GM21786 (cell line): Measurements from ENCODE around the gene RNF125.

Source experiments
- ATAC-seq: cut with Tn5 transposase; IDR thresholded peaks from one replicate; pipeline ENCODE4 v1.9.1; 2021; ENCODE audit not compliant: unreplicated experiment

The RNF125 gene

DNA sequence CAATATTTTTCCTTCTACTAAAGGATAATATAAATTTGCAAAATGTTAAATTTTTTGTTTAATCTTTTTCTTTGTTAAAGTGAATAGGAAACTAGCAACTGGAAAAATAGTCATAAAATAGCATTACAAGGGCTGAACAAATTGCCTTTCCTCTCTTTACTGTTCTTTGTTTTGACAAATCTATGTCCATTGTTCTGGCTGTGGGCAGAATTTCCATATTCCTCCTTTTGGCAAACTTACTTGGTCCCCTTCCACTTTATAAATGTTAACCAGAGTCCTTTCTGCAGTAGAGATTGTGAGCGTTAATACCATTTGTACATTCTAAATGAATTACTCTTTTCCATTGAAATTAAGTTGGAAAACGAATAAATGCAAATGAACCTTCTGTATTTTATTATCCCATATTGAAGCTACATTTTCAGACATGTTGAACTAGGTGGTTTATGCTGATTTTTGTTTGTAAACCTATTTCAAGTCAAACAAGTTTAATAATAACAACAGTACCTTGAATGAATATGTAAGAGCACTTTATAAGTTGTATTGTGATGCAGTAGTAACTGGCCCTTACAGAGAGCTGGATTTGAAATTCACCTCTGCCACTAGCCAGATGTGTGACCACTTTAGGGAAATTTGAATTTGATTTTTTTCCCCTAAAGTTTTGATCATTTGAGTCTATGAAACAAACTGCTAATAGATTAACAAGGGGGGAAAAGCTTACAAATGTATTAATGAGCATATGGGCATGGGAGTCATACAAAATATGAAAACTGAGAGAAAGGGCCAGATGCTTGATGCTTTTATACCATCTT, 3.3 kb downstream of the RNF125 start:
- no peak for ATAC-seq

DNA sequence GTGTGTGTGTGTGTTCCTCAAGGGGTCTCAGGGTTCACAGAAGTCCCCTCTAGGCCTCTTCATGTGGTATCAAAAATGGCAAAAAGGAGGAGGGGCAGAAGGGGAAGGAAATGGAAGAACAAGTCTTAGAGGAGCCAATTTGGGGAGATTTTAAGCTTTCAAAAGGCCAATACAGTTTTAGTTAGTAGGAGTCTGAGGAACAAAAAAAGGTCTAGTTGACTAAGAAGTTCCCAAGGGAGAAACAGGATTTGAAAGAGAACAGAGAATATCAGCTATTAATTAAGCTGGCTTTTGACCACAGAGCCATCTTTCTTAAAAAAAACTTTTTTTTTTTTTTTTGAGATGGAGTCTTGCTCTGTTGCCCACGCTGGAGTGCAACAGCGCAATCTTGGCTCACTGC, 7.1 kb downstream of the RNF125 start:
- ATAC-seq = no peak

DNA sequence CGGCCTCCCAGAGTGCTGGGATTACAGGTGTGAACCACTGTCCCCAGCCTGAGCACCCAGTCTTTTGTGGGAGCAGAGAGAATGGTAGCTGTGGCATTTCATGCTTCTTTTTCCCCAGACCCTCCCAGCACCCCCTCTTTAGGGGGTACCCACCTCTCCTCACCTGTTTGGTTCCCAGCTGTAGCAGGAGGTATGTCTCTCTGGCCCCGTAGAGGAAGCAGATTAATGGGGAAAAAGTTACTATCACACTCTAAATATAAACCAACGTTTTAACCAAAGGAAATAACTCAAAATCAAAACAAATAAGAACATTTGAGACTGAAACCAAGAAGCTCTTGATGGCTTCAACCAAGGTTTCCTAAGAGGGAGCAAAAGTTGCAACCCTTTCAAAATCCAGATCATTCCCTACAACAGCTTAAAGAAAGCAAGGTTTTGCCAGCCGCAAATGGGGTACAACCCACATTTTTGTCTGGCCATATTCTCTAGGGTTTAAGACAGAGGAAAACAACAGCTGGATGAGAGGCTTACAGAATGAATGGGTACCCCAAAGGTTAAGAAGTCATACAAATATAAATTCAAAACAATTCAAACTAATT, 8.0 kb downstream of the RNF125 start:
- no peak for ATAC-seq

DNA sequence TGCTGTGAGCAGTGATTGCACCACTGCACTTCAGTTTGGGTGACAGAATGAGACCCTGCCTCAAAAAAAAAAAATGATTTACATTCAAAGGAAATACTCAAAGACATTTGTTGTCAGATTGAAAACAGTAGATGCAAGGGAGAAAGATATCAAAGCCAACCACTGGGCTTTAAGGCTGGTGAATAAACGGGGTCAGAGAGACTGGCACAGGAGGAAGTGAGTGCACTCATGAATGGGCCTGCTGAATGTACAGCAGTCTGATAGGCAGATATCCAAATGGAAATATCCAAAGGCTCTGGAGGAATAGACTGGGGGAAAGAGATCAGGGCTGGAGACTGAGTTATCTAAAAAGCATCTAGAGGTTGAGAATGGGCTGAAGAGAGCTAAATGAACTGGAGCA, 10.9 kb downstream of the RNF125 start:
- ATAC-seq = no peak

DNA sequence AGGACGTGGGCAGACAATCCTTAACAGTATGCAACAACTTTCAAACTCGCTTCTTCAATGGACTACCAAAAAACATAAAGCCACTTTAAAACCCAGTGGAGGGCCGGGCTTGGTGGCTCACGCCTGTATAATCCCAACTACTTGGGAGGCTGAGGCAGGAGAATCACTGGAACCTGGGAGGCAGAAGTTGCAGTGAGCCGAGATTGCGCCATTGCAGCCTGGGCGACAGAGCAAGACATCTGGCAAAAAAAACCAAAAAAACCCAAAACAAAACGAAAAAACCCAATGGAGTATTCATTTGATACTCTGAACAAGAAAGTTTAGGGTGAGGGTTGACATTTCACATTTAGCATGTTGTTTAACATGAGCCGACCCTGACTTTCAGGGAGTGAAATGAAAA, 14.0 kb downstream of the RNF125 start:
- no peak for ATAC-seq

DNA sequence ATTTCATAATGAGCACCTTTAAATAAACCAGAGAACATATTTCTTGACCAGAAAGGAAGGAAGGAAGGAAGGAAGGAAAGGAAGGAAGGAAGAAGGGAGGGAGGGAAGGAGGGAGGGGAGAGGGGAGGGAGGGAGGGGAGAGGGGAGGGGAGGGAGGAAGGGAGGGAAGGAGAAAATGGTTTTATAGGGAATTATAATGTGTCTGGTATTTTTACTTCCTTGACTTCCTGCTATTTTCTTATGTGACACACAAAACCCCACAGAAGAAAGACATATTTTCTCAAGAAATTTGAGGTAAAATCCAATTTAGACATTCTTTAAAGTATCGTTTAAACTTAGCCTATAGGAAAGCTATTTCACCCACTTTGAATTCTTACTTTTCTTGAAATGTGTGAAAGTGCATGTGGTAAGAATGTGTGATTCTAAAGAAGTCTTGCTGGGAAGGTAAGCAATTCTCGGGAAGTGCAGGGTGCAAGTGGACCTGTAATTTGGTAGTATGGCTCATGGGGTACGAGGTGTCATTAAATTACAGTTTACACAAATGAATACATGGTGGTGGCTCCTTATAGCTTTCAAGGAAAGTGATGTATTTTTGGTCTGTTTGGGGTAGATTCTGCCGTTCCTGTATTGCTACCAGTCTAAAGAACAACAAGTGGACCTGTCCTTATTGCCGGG, 18.0 kb downstream of the RNF125 start:
- no peak for ATAC-seq

DNA sequence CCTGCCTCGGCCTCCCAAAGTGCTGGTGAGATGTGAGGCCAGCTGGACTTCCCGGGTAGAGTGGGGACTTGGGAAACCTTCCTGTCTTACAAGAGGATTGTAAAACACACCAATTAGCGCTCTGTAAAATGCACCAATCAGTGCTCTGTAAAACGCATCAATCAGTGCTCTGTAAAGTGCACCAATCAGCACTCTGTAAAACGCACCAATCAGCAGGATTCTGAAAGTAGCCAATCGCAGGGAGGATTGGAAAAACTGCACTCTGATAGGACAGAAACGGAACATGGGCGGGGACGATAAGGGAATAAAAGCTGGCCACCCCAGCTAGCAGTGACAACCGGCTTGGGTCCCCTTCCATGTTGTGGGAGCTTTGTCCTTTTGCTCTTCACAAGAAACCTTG, 19.0 kb downstream of the RNF125 start:
- no peak for ATAC-seq

DNA sequence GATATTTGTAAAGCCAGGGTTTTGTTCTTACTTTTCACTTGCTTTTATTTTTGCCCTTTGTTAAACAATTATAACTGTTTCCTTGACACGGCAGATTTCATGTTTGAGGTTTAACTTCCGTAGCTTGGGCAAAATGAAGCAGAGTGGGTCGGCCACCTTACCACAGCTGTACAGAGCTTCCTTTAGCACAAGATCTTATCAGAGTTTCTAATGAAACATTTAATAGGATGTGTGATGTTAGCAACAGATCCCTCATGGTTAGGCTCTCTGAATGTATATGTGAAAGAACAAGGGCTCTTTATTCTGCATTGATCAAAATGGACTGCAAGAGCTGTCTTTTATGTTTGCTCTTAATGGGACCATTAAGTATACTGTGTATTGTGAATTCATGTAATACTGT, 22.3 kb downstream of the RNF125 start:
- ATAC-seq = peak; percentile 75

DNA sequence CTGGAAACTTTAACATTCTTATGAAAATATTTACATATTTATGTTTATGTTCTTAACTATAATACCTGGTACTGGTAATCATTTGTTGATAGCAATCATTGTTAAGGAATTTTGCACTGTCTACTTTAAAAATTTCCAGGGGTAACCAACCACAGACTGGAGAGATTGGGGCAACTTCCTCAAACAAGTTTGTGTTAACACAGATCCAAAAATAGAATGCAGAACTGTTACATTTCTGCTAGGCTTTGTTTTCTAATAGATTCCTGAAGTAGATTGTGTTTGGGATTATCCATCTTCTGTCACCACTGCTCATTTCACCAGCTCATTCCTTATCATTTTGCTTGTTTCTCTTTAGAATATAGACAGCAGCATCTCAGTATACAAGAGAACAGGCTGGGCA, 23.7 kb downstream of the RNF125 start:
- ATAC-seq = no peak

DNA sequence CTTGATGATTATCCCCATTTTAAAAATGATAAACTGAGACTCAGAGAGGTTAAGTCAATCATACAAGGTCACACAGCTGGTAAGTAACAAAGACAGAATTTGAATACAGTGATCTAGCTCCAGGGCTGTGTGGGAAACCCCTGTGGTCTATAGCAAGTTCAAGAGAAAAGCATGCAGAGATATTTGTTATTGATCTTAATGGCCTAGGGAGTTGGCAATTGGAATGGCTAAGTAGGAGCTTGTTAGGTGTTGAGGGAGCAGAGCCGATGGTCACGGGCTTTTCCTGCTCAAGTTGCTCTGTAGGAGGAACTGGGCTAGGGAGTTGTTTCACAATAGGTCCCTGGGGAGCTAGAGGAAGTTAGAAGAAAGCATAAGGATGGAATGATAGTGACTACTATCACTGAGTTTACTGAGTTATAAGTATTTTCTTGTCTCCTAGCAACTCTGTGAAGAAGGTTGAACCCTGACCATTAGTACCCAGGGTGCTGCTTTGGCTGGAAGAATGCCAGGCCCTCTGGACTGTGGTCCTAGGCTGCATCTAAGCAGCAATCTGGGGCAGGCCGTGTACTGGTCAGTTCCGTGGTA, 30.0 kb downstream of the RNF125 start:
- ATAC-seq = peak; percentile 59

DNA sequence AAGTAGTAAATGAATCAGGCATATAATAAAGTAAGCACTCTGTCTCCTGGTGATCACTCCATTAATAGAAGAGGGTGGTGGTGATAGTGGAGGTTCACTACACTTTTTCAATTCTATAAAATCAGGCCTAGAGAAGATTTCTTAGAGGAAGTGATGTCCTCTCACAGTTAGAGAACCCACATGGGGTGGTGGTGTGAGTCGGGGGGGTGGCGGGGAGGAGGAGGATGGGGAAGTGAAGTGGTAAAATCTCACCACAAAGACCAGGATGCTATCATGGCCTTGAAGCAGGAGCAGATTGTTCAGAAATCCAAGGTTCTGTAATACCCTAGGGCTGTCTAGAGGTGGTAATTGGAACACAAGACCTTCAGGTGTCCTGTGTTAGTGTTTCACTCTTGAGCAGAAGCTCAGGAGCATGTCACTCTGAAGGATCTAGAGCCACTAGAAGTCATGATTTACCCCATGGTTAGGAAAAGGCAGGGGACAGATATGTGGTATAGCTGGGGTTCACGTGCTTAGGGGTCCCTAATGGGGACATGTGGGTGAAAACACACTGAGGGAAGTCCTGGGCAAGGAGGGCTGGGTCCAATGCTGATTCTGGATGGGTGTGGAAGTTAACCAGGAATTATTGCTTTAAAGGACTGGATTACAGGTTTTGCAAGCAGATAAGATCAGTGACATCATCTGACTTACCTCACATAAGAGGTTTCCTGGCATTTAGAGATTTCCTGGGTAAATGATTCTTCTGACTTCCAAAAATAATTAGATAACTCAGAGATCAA, 31.0 kb downstream of the RNF125 start:
- peak; percentile 46 for ATAC-seq

DNA sequence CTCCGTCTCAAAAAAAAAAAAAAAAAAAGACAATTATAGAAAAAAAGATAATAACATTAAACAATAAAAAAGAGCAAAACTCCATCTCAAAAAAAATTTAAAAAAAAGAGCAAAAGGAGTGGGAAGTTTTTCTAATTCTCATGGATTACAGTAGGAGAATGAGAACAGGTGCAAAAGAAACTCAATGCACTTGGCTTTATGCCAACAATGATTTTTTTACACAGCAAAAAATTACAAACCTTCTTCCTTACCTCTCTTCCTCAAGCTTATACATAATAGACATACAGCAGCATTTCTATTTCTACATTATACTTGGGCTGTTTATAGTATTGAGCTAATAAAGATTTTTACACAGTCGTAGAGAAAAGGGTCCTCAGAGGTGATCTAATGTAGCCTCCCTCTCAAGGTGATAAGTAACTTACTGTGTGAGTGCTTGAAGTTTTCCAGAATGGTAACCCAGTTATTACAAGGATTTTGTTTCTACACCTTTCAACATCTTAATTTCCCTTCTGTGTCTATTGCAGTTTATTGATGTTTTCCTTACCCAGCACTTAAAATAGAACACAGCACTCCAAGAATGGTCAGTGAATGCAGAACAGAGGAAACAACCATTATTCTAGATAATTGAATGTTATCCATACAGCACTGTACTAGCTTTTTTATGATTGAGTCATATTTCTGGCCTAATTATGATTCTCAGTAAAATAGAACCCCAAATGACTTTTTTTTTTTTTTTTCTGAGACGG, 38.2 kb downstream of the RNF125 start:
- ATAC-seq = no peak

DNA sequence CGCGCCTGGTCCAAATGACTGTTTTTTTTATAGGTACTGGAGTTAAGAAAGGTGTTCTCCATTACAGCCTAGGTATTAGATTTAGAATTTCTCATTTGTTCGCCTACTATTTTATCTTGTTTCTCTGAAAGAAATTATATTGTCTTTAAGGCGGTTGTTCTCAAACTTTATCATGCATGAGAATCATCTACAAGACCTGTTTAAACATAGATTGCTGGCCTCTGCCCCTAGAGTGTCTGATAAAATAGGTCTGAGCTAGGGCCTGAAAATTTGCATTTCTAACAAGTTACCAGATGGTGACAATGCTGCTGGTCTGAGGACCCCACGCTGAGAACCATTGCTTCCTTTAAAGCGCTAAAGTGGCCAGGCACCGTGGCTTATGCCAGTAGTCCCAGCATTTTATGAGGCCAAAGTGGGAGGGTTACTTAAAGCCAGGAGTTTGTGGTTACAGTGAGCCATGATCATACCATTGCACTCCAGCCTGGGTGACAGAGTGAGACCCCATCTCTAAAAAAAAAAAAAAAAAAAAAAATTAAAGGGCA, 39.1 kb downstream of the RNF125 start:
- ATAC-seq = no peak

DNA sequence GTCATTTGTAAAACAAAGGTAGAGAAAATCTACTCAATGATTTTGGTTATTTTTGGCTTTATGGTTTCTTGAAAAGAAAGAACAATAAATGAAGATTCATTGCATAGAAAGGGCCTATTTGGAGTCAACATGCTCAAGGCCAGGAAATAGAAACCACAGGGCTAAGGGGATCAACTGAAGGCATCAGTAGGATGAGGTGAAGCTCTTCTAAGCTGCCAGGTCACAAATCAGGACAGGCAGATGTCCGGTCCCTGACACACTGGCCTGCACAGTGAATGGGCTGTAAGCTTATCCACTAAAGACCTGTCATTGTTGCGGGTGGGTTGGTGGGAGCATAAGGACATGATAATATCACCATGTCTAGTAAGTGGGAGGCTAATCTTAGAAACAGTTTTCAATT, 41.4 kb downstream of the RNF125 start:
- ATAC-seq = no peak

DNA sequence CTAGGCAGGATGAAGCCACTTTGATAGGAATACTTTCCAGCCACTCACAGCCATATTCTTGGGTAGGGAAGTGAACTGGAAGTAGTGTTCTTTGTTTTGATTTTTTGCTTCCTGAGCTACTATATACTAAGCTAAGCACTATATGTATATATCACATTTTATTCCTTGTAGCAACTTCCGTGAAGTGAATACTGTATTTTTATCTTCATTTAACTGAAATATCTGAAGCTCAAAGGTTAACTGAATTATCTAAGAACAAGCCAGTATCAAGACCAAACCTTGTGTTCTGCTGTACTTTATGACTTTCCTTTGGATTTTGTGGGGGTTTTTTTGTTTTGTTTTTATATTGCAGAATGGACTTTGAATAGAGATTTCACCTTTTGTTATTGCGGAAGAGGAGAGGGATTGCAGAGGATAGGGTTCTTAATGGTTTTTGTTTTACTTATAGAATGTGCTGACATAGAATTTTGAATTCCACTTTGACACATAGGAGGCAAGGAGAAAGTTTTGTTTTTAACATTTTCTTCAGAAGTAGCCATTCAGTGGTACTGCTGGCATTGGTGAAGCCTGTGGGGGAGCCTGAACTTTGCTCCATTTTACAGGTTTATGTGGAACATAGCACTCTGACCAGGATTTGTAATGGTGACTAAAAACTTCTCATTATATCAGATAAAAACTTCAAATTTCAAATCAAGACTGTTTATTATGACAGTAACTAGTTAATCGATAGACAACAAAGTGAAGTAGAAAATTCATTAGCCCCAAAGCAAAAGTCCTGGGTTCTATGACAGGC, 48.9 kb downstream of the RNF125 start:
- no peak for ATAC-seq

DNA sequence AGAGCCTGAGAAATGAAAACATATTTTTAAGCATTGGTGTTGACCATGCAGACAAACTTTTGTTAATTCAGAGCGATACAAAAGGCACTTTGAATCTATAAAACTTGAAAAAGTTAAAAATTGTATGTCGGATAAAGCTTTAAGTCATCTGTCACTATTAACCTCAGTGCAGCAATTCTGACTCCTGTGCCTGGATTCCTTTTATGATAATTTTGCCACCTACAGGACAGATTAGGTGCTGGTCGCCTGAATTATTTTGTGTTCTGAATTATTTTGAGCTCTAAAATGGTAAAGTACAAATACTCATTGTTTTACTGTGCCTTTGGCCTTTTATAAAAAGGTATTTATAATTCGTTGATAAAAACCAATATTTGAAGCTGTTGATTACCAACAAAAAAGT, 53.7 kb downstream of the RNF125 start:
- ATAC-seq = no peak

DNA sequence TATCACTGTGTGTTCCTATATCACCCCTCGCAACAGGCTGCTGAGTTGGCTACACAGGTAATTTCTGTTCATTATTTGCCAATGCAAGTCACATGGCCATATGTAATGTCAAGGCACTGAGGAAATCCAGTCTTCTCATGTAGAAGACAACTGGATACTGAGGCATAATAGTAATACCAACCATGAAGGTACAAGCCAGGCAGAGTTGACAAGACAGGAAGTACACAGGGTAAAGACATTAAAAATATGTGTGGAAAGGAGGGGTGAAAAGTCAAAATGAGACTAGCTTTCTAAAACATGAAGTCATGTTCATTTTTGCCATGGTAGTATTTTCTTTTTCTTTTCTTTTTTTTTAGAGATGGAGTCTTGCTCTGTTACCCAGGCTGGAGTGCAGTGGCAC, 55.6 kb downstream of the RNF125 start:
- ATAC-seq = no peak

DNA sequence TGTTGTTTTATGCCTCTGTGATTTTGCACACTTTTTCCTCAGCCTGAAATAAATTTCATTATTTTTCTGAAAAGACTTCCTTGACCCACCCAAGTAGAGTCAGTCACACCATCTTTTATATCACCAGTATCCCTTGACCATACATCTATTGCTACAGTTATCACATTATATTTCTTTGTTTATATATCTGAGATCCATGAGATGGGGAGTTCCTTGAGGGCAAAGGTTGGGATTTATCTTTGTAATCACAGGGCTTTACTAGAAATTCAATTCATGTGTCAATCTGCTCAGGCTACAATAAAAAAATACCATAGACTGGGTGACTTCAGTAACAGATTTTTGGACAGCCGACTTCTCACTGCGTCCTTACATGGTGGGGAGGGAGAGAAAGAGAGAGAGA, 60.2 kb downstream of the RNF125 start:
- no peak for ATAC-seq

DNA sequence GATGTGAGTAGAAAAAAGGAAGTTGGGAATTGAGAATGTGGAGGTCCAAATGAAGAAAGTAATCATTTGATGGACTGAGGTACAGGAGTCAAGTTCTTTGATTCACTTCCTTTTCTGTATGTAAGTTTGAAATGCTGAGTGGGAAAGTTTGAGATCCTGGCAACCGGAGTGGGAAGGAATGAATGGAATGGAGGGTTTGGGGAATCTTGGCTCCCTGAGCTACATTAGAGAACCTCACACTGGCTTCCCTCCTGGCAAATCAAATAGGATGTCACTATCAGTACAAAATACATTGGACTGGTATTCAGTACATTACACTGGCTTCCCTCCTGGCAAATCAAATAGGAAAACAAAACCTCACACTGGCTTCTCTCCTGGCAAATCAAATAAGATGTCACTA, 63.3 kb downstream of the RNF125 start:
- ATAC-seq = no peak
